ENCODE results near the gene FBXO8. TPM values are rescaled to one million over a fixed set of nuclear protein-coding genes. Genes with fewer than 3 reads are reported as not detected.

Gene FBXO8
- total and polyA plus RNA-seq, 2 donors: 25.6 to 33.0 TPM

- 39% methylated on average over 6 of the region's 6 CpGs for WGBS
- peaks cover 24 to 78% of the 10 kb centered on the region in 2 donors for H3K27me3 ChIP-seq (ENCODE audit: control insufficient read depth in 2 of 2, insufficient read depth in 1 of 2, low read length in 1 of 2)
- H3K4me1 ChIP-seq (ENCODE audit: control insufficient read depth in 2 of 2, insufficient read depth in 2 of 2, low read length in 2 of 2): peaks cover 0 to 12% of the 10 kb centered on the region in 2 donors
Observed at GRCh38 chr4:174210952-174211490, 72.4 kb downstream of the FBXO8 start.

DNA sequence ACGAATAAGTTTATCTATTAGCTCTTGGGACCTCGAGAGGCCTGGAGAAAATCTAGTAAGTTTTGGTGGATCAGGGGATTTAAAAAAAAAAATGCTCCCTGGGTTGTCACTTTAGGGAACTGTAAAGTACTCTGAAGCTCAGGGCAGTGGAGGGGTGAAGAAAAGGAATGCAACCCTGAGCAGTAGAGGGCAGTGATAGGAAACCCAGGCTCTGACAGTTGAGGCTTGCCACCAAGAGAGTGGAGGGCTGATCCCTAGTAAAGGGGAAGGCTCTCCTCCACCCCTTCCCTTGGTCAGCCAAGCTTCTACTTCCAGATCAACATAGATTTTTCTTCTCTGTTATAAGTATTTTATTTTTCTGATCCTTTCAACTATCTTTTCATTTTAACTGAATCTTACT lies 73.1 kb downstream of the FBXO8 start:
- no peak for DNase-seq (ENCODE audit: low read depth in 6 of 9, low spot score in 9 of 9)
- peaks cover 24 to 72% of the 10 kb centered on the region in 2 donors for H3K27me3 ChIP-seq (ENCODE audit: control insufficient read depth in 2 of 2, insufficient read depth in 1 of 2, low read length in 1 of 2)
- H3K4me3 ChIP-seq (ENCODE audit: low read length in 2 of 2): no peak overlapping the region
- H3K4me1 ChIP-seq (ENCODE audit: control insufficient read depth in 2 of 2, insufficient read depth in 2 of 2, low read length in 2 of 2): peaks cover 0 to 12% of the 10 kb centered on the region in 2 donors
- H3K36me3 ChIP-seq (ENCODE audit: control insufficient read depth in 2 of 2, insufficient read depth in 2 of 2, low read length in 1 of 2): no peaks in the 10 kb centered on the region
- H3K9me3 ChIP-seq (ENCODE audit: control insufficient read depth in 2 of 2, insufficient read depth in 1 of 2, low read length in 1 of 2): peaks cover 0 to 5% of the 10 kb centered on the region in 2 donors
- no peak overlapping the region for H3K27ac ChIP-seq (ENCODE audit: low read depth in 1 of 2, low read length in 1 of 2)
- 59% methylated on average over 2 of the region's 2 CpGs for WGBS

More at GRCh38 chr4:174210952-174211490, 72.4 kb downstream of the FBXO8 start:
- H3K27ac ChIP-seq (ENCODE audit: low read depth in 1 of 2, low read length in 1 of 2): no peak overlapping the region
- peaks cover 0 to 5% of the 10 kb centered on the region in 2 donors for H3K9me3 ChIP-seq (ENCODE audit: control insufficient read depth in 2 of 2, insufficient read depth in 1 of 2, low read length in 1 of 2)
- H3K36me3 ChIP-seq (ENCODE audit: control insufficient read depth in 2 of 2, insufficient read depth in 2 of 2, low read length in 1 of 2): no peaks in the 10 kb centered on the region
- no peak for DNase-seq (ENCODE audit: low read depth in 6 of 9, low spot score in 9 of 9)
- H3K4me3 ChIP-seq (ENCODE audit: low read length in 2 of 2): no peak overlapping the region

- Histone ChIP-seq H3K27me3 (ENCODE audit: control insufficient read depth in 2 of 2, insufficient read depth in 1 of 2, low read length in 1 of 2) (peaks cover 21 to 62% of the 10 kb centered on the region in 2 donors), H3K9me3 (ENCODE audit: control insufficient read depth in 2 of 2, insufficient read depth in 1 of 2, low read length in 1 of 2) (peaks cover 0 to 5% of the 10 kb centered on the region in 2 donors), H3K4me3 (ENCODE audit: low read length in 2 of 2) (no peak overlapping the region), H3K27ac (ENCODE audit: low read depth in 1 of 2, low read length in 1 of 2) (no peak overlapping the region), H3K36me3 (ENCODE audit: control insufficient read depth in 2 of 2, insufficient read depth in 2 of 2, low read length in 1 of 2) (no peaks in the 10 kb centered on the region), H3K4me1 (ENCODE audit: control insufficient read depth in 2 of 2, insufficient read depth in 2 of 2, low read length in 2 of 2) (peaks cover 0 to 8% of the 10 kb centered on the region in 2 donors)
- no peak for DNase-seq (ENCODE audit: low read depth in 6 of 9, low spot score in 9 of 9)
- WGBS: 58% methylated on average over 1 of the region's 1 CpG
Observed at GRCh38 chr4:174209341-174209740, 74.1 kb downstream of the FBXO8 start.

DNA sequence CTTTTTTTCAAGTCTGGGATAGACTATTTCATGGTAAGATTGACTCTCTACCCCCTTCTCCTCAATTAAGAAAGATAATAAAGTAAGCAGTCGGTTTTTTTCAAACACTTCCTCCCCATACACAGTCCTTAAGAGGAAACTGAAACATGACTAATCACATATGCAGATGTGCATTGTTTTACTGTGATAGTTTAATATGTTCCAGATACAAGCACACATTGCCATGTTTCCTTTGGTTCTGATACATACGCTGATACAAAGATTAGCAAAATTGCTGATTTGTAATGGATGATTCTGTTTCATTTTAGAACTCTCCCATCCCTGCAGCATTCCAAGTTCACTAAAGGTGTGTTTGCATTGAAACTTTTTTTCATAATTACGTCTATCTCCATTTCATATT lies 76.1 kb downstream of the FBXO8 start:
- Histone ChIP-seq H3K27me3 (ENCODE audit: control insufficient read depth in 2 of 2, insufficient read depth in 1 of 2, low read length in 1 of 2) (peaks cover 12 to 45% of the 10 kb centered on the region in 2 donors), H3K36me3 (ENCODE audit: control insufficient read depth in 2 of 2, insufficient read depth in 2 of 2, low read length in 1 of 2) (no peaks in the 10 kb centered on the region), H3K4me1 (ENCODE audit: control insufficient read depth in 2 of 2, insufficient read depth in 2 of 2, low read length in 2 of 2) (no peaks in the 10 kb centered on the region), H3K27ac (ENCODE audit: low read depth in 1 of 2, low read length in 1 of 2) (no peak overlapping the region), H3K9me3 (ENCODE audit: control insufficient read depth in 2 of 2, insufficient read depth in 1 of 2, low read length in 1 of 2) (no peaks in the 10 kb centered on the region), H3K4me3 (ENCODE audit: low read length in 2 of 2) (no peak overlapping the region)
- 58% methylated on average over 3 of the region's 3 CpGs for WGBS
- no peak for DNase-seq (ENCODE audit: low read depth in 6 of 9, low spot score in 9 of 9)

GRCh38 chr4:174204164-174204831 lies 79.2 kb downstream of the FBXO8 start:
- Histone ChIP-seq H3K36me3 (ENCODE audit: control insufficient read depth in 2 of 2, insufficient read depth in 2 of 2, low read length in 1 of 2) (no peaks in the 10 kb centered on the region), H3K4me1 (ENCODE audit: control insufficient read depth in 2 of 2, insufficient read depth in 2 of 2, low read length in 2 of 2) (no peaks in the 10 kb centered on the region), H3K27ac (ENCODE audit: low read depth in 1 of 2, low read length in 1 of 2) (no peak overlapping the region), H3K4me3 (ENCODE audit: low read length in 2 of 2) (no peak overlapping the region), H3K9me3 (ENCODE audit: control insufficient read depth in 2 of 2, insufficient read depth in 1 of 2, low read length in 1 of 2) (no peaks in the 10 kb centered on the region), H3K27me3 (ENCODE audit: control insufficient read depth in 2 of 2, insufficient read depth in 1 of 2, low read length in 1 of 2) (peaks cover 3 to 15% of the 10 kb centered on the region in 2 donors)
- no peak for DNase-seq (ENCODE audit: low read depth in 6 of 9, low spot score in 9 of 9)
- WGBS: 81% methylated on average over 9 of the region's 9 CpGs

DNA sequence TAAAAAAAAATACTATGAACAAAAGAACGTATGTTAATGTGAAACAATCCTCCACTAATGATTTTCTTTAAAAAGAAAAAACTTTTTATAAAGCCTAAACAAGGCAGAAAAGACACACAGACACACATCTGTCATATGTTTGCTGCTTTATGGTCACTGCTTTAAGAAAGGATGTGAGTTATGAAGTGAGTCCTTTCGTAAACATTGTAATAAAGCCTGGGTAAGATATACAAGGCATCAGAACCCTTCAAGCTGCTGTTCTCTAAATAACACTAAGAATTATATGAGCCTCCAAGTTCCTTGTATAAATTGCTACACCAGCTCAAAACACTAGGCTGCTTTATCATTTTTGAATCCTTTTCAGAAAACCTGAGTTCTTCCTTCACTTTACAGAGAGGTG lies 81.6 kb downstream of the FBXO8 start:
- Histone ChIP-seq H3K27ac (ENCODE audit: low read depth in 1 of 2, low read length in 1 of 2) (no peak overlapping the region), H3K27me3 (ENCODE audit: control insufficient read depth in 2 of 2, insufficient read depth in 1 of 2, low read length in 1 of 2) (peaks cover 3 to 6% of the 10 kb centered on the region in 2 donors), H3K36me3 (ENCODE audit: control insufficient read depth in 2 of 2, insufficient read depth in 2 of 2, low read length in 1 of 2) (no peaks in the 10 kb centered on the region), H3K4me1 (ENCODE audit: control insufficient read depth in 2 of 2, insufficient read depth in 2 of 2, low read length in 2 of 2) (no peaks in the 10 kb centered on the region), H3K4me3 (ENCODE audit: low read length in 2 of 2) (no peak overlapping the region), H3K9me3 (ENCODE audit: control insufficient read depth in 2 of 2, insufficient read depth in 1 of 2, low read length in 1 of 2) (no peaks in the 10 kb centered on the region)
- DNase-seq (ENCODE audit: low read depth in 6 of 9, low spot score in 9 of 9): no peak
- WGBS: 92% methylated on average over 2 of the region's 2 CpGs

GRCh38 chr4:174199735-174200134 lies 83.7 kb downstream of the FBXO8 start:
- WGBS: 76% methylated on average over 2 of the region's 2 CpGs
- no peak overlapping the region for H3K27ac ChIP-seq (ENCODE audit: low read depth in 1 of 2, low read length in 1 of 2)
- H3K9me3 ChIP-seq (ENCODE audit: control insufficient read depth in 2 of 2, insufficient read depth in 1 of 2, low read length in 1 of 2): no peaks in the 10 kb centered on the region
- H3K4me3 ChIP-seq (ENCODE audit: low read length in 2 of 2): no peak overlapping the region
- no peaks in the 10 kb centered on the region for H3K36me3 ChIP-seq (ENCODE audit: control insufficient read depth in 2 of 2, insufficient read depth in 2 of 2, low read length in 1 of 2)
- H3K4me1 ChIP-seq (ENCODE audit: control insufficient read depth in 2 of 2, insufficient read depth in 2 of 2, low read length in 2 of 2): no peaks in the 10 kb centered on the region
- peaks cover 0 to 4% of the 10 kb centered on the region in 2 donors for H3K27me3 ChIP-seq (ENCODE audit: control insufficient read depth in 2 of 2, insufficient read depth in 1 of 2, low read length in 1 of 2)
- no peak for DNase-seq (ENCODE audit: low read depth in 6 of 9, low spot score in 9 of 9)

DNA sequence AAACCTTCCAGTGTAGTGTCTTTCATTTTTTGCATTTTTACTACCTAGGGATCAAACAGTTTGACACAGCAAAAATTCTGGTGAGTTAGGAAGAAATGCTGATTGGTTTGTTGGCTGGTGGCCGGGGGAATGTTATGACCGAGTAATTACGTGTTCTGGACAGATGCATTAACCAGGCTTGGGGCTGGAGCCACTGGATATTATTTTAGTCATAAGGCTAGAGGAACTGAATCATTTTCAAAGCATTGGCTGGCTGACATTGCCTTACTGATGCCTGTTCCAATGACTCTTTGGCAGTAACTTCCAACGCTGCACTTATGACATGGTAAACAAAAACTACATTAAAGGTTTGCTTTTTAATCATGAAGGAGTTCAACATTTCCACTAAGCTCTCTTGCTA lies 84.6 kb downstream of the FBXO8 start:
- Histone ChIP-seq H3K4me3 (ENCODE audit: low read length in 2 of 2) (no peak overlapping the region), H3K4me1 (ENCODE audit: control insufficient read depth in 2 of 2, insufficient read depth in 2 of 2, low read length in 2 of 2) (no peaks in the 10 kb centered on the region), H3K9me3 (ENCODE audit: control insufficient read depth in 2 of 2, insufficient read depth in 1 of 2, low read length in 1 of 2) (no peaks in the 10 kb centered on the region), H3K27me3 (ENCODE audit: control insufficient read depth in 2 of 2, insufficient read depth in 1 of 2, low read length in 1 of 2) (no peaks in the 10 kb centered on the region), H3K27ac (ENCODE audit: low read depth in 1 of 2, low read length in 1 of 2) (no peak overlapping the region), H3K36me3 (ENCODE audit: control insufficient read depth in 2 of 2, insufficient read depth in 2 of 2, low read length in 1 of 2) (no peaks in the 10 kb centered on the region)
- no peak for DNase-seq (ENCODE audit: low read depth in 6 of 9, low spot score in 9 of 9)
- WGBS: 88% methylated on average over 4 of the region's 4 CpGs

- Histone ChIP-seq H3K27me3 (ENCODE audit: control insufficient read depth in 2 of 2, insufficient read depth in 1 of 2, low read length in 1 of 2) (no peaks in the 10 kb centered on the region), H3K27ac (ENCODE audit: low read depth in 1 of 2, low read length in 1 of 2) (no peak overlapping the region), H3K4me1 (ENCODE audit: control insufficient read depth in 2 of 2, insufficient read depth in 2 of 2, low read length in 2 of 2) (no peaks in the 10 kb centered on the region), H3K4me3 (ENCODE audit: low read length in 2 of 2) (no peak overlapping the region), H3K9me3 (ENCODE audit: control insufficient read depth in 2 of 2, insufficient read depth in 1 of 2, low read length in 1 of 2) (no peaks in the 10 kb centered on the region), H3K36me3 (ENCODE audit: control insufficient read depth in 2 of 2, insufficient read depth in 2 of 2, low read length in 1 of 2) (no peaks in the 10 kb centered on the region)
- 95% methylated on average over 1 of the region's 1 CpG for WGBS
- DNase-seq (ENCODE audit: low read depth in 6 of 9, low spot score in 9 of 9): no peak
Observed at GRCh38 chr4:174198396-174198795, 85.1 kb downstream of the FBXO8 start.
